ENCODE data around the gene ABHD16B.

GRCh38 chr20:63897978-63898561, 36.8 kb downstream of the ABHD16B start:
- no peak for TF ChIP-seq POLR2A (IDR thresholded peaks at IDR 0.05; ENCODE audit: low read length)
- no peak for TF ChIP-seq GATA1 (IDR thresholded peaks at IDR 0.05; ENCODE audit: low read depth, low read length)
